DMS53 treated with DMSO at 0.1 percent for 48 hours (cell line): Measurements from ENCODE around the gene SPTBN5.

Experiments
- DNase-seq: peaks from one replicate; lab custom pipeline; 2025; ENCODE audit not compliant: unreplicated experiment; lab: John Stamatoyannopoulos, UW

Gene SPTBN5

DNA sequence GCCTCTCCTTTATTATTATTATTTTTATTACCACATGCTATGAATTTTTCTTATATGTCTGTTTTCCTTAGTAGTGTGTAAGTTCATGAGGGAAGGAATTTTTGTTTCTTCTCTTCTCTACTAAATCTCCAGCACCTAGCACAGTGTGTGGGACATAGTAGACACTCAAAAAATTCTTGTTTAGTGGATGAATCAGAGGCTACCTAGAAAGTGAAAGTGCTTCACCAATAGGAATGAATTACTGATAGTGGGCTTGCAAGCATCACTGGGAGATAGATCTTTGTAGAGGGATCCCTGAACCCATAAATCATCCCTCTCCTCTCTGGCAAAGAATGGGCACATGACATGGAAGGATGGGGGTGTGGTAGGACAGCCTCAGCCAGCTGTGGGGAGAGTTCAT lies 8.5 kb downstream of the SPTBN5 start:
- DNase-seq: no peak

DNA sequence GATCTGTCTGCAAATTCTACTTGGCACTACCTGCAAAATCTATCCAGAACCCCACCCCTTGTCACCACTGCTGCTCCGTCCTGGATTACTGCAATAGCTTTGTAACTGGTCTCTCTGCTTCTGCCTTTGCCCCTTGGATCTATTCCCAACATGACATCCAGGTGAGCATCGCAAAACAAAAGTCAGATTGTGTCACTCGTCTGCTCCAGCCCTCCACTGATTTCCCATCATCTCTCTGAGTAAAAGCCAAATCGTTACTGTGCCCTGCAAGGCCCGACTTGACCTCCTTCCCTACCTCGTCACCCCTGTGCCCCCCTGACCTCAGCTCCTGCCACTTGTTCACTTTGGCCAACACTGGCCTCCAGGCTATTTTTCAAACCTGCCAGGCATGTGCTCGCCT lies 9.4 kb downstream of the SPTBN5 start:
- DNase-seq: no peak

DNA sequence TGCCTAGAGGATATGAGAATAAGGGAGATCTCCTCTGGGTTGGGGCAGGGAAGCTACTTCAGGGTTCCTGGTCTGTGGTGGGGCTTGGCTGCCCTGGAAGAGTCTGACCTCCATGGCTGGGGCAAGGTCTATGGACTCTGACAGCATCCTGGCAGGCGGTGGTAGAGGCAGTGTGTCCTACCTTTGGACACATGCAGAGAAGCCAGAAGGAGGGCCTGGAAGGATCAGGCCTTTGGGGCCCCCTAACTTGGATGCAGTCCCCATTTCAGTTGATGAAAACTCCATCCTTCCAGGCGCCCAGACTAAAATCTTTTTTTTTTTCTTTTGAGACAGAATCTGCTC lies 10.4 kb downstream of the SPTBN5 start:
- no peak for DNase-seq

DNA sequence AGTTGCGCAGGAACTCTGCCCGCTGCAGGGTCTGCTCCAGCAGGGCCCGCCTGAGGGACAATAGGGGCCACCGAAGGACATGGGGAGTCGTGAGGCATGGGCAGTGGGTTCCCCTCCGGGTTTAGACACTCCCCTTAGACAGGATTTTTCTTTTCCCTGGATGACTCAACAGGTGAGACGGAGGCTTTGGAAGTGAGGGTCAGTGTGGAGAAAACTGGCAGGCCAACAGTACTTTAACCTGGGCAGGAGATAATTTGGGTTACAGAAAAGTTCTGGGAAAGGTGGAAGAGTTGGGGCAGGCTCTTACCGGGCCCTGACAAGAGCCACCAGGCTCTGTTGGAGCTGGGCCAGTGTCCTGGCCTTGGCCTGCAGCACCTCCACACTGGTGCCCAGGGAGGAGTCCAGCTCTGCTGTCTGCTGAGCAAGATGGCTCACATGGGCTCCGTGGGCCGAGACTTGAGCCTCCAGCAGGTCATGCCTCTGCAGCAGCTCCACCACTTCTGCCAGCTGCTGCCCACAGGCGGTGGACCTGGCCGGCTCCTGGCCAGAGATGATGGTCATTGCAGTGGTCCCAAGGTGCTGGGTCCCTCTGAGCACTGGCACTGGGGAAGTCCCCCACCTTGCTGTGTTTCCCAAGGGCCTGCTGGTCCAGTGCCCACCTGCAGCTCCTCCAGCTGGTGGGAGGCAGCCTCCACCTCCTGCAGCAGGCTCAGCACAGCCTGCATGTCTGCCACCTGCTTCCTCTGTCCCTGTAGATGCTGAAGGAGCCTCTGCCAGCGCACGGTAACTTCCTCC lies 11.0 kb downstream of the SPTBN5 start:
- no peak for DNase-seq

DNA sequence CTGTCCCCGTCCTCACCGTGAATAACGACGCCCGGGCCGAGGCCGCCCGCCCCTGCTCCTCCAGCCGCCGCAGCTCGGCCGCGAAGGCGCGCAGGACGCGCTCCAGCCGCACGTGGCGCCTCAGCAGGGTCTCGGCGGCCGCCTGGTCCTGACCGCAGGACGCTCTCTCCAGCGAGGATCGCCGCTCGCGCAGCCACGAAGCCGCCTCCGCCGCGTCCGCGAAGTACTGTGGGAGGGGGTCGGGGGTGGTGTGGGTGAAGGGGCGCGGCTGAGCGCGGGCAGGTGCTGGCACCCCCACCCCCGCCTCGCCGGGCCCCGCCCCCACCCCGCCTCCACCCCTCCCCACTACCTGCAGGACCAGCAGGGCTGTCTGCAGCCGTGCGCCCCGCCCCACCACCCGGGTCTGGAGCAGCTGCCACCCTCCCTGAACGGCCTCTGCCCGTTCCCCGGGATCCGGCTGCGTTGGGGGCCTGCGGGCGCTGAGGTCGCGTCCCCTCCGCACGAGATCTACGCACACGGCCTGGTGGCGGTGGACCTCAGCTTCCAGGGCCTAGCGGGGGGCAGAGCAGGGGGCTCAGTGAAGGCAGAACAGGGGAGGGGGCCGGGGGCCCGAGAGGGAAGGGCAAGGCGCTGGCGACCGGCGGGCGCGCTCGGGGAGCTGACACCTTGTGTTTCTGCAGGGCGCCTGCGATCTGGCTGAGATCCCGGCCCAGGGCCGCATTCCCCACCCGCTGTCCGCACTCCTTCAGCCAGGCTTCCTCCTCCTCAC lies 11.7 kb downstream of the SPTBN5 start:
- no peak for DNase-seq

DNA sequence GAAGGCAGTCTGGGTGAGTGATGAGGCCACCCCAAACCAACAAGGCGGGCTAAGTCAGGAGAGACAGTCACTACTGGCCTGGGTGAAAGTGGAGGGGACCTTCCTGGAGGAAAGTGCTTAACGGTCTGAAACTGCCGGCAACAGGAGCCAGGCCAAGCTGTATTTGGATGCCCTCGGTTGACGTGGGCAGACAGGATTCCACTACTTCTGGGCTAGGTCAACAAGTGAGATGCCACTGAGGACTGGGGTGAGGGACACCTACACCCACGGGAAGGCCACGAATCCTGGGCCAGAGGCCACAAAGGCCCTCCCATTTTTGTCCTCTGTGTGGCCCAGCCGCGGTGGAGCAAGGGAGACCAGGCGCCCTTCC lies 12.3 kb downstream of the SPTBN5 start:
- no peak for DNase-seq

DNA sequence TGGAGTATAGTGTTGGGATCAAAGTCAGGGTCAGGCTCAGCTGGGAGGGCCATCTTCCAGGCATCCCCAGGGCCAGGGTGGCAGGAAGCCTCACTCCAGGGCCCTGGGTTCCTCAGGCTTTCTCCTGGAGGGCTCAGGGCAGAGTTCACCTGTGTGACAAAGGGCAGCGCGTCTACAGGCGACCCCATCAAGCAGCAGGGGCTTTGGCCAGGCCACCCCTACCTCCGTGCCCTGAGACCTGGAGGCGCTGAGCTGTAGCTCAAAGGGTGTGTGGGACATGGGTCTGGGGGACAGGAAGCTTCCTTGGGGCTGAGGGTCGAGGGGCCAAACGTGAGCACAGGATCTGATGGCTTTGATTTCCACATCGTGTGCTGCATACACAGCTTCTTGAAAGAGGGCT lies 12.8 kb downstream of the SPTBN5 start:
- DNase-seq: no peak

DNA sequence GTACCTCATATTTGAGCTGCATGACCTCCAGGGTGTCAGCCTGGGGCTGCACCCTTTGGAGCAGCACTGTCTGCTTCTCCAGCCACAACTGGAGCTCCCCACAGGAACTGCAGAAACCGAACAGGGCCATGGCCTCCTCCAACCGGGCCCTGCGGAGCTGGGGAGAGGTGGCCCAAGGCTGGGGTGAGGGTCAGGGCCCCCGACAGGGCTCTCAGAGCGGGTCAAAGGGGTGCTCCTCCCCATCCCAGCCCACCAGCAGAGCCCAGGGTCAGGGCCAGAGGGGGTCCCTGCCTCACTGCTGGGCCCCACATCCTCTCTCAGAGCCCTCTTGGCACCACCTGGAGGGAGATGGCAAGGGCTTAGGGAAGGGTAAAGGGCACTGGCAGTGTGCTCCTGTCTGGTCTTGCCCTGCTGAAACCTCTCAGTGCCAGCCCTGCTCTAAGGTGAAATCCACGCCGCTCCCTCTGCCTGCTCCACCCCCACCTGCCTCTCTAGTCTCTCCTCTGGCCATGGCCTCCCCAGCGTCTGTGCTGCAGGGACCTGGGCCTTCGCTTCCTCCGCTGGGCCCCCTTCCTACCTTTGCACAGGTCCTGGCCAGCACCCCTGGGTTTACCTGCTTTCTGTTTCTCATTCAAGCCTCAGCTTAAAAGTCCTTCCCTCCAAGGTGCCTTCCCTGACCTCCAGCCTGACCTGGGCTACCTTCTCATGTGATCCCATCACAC lies 13.5 kb downstream of the SPTBN5 start:
- no peak for DNase-seq

DNA sequence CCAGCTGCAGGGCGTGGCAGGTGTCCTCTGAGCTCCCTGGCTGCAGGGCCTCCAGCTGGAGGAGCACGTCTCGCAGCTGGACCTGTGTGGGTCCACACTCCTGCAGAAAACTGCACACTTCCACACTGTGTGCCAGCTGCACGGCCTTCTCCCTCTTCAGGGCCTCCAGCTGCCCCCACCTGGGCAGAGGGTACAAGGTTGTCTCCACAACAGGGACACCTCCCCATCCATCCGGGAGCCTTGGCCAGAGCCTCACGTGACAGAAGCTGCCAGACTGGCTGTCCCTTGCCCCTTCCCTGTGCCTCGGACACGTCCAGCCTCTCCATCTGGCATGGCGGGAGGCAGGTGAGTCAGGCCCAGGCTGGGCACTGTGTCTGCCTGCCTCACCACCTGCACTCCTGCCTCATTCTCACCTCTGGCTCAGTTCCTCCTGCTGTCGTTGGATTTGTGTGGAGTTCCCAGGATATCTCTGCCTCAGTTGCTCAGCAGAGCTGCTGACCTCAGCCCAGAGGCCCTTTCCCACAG lies 14.5 kb downstream of the SPTBN5 start:
- DNase-seq: no peak

DNA sequence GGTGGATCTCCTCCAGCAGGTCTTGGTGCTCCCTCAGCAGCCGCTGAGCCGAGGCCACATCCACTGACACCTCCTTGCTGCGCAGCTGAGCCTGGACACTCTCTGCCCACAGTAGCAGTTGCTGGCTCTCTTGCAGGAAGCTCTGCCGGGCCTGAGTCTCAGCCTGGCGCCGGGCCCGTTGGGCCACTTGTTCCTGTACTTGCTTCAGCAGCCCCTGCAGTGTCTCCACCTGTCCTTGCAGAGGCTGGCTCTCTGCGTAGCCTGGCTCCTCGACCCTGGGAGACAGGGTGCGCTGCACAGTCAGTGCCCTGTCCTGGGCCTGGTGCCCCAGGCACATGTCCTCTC lies 15.5 kb downstream of the SPTBN5 start:
- no peak for DNase-seq

DNA sequence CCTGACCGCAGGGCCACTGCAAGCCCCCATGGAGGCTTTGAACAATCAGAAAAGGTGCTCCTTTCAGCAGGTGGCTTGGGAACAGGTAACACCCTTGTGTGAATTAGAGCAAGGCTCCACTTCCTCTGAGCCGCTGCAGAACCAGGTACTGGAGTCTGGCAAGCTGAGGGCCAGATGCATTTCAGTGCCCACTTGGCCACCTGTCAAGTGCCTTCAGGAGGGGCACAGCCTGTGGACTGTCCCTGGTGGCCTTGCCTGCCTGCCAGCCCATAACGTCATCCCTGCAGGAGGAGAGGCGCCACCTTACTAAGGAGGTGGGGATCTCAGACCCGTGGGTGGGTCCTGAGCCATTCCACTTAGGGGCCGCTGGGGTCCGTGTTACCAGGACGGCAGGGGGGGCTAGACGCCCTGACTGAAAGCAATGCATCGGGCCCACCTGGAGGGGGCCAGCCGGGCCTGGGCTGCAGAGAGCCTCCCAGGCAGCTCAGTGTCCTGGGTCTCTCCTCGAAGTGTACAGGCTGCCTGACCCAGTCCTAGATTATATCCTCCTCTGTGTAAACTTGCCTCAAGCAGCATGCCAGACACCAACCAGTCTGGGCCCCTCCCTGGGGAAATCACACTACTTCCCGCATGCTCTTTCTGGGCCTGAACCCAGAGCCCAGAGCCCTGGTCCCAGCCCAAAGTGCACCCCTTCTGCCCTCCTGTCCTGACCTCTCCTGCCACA lies 16.1 kb downstream of the SPTBN5 start:
- DNase-seq: no peak

DNA sequence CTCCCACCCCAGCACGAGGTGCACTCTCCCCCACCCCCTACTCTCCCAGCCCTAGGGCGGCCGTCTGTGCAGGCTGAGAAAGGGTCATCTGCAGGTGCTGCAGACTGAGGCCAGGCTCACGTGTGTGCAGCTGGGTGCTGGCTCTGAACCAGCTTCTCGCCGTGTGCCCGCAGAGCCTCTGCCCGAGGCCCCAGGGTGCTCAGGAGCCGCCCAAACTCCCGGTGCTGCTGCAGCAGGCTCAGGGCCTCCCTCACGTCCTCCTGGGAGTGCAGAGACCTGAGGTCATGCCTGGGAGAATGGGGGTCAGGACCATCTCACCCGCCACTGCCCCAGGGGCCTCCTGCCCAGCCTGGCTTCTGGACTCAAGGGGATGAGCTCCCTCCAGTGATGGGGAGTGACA lies 17.2 kb downstream of the SPTBN5 start:
- DNase-seq: no peak

DNA sequence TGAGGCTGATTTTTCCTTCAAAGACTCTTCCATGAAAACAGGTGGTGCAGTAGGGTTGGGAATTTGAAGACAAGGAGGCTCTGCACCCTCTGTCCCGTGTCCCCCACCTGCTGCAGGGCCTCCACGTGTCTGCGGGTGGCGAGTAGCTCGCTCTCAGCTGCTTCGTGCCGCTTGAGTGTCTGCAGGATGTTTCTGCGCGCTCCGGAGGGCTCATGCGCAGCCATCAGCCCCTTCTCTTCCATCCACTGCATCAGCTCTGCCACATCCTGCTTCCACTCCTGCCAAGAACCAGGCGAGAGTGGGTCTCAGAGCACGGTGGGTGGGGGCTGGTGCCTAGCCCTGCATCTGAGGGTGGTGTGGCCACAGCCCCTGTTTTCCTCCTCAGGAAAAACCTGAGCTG lies 17.8 kb downstream of the SPTBN5 start:
- DNase-seq: no peak

DNA sequence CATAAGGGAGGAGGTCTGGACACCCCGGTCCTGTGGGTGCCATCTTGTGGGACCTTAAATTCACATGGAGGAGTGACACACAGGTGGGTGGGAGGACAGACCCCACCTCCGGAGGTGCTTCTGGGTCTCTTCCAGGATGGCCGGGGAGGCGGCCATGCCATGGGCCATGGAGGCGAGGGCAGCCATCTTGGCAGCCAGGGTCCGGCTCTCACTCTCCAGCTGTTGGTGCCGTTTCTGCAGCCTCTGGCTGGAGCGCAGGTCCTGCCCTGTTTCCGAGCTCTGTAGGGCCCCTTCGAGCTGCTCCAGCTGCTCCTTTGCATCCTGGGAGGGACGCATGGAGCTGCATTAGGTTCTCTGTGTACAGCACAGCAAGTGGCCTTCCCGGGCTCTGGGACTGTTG lies 19.1 kb downstream of the SPTBN5 start:
- DNase-seq: no peak

DNA sequence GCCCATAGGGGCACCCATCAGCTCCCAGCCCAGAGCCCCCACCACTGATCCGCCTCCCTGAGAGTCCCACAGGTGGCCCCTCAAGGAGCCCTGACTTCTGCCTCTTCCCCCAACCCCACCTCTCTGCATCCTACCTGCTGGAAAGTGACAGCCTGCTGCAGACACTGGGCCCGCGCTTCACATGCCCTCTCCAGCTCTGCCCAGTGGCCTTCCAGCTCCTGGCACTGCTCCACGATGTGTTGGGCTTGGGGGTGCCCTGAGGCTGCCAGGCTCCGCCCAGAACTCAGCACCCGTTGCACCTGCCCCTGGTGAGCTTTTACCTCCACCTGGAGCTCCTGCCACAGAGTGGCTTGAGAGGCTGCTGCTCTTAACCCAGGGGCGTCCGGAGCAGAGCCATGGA lies 20.1 kb downstream of the SPTBN5 start:
- no peak for DNase-seq

DNA sequence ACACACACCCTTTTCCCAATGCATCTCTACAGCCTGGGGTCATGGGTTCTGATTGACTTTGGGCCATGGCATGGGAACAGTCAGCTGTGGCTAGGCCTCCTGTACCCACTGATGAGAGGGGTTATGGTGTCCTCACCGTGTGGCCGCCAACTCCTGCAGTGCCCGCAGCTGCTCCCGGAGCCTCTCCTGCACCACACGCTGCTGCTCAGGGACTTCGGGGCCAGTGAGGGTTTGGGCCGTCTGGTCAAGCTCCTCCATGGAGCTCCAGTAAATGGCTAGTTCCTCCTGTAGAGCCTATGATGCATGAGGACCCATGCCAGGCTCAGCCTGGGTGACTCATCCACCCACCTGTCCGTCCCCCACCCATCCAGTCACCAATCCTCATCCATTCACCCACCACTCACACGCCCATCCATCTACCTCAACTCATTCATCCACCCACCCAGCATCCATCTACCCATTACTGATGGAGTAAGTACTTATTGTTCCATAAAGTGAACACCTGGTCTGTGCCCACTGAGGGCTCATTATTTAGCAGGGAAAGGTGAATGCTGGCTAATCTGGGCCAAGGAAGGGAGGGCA lies 21.6 kb downstream of the SPTBN5 start:
- DNase-seq: no peak

DNA sequence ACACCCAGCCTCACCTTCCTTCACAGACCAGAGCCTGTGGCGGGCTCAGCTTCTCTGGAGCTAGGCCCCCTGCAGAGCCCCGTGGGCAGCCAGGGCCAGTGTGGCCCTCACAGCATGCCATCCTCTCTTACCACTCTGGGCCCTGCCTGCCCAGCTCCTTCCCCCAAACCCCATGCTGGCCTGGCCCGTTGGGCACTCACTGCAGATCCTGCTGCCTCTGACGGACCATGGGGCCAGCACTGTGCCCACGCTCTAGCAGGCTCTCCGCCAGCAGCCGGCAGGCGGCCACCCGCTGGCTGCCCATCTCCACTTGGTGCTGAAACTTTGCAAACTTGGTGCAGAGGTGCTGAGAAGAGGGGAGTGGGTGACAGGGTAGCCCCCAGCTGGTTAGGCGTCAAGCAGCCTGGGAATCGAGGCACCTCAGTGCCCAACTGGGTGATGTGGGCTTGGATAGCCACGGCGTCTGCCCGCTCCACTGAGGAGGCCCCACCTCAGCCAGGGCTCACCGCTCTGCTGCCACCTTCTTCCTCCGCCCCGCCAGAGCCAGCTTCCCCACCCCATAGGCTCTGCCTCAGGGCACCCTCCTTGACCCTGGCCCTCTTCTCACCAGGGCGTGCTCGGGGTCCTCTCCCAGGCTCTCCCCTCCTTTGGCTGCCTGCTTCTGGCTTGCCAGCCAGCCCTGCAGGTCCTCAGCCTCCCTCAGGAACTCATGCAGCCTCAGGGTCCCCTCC lies 22.5 kb downstream of the SPTBN5 start:
- DNase-seq: no peak

DNA sequence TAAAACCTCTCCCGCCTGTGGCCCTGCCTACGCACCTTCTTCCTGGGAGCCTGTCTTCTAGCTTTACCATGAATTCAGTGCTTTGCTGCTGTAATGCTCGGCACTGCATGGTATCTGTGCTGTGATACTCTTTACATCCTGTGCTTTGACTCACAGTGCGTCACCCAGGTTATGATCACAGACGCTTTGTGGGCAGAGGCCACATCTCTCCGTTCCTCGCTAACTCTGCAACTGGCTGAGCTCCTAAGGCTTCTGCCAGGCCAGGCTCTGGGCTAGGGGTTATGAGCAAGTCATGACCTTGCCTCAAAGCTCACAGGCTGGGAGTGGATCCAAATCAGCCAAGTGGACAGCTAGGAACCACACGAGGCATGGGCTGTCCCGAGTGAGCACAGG lies 23.2 kb downstream of the SPTBN5 start:
- no peak for DNase-seq

DNA sequence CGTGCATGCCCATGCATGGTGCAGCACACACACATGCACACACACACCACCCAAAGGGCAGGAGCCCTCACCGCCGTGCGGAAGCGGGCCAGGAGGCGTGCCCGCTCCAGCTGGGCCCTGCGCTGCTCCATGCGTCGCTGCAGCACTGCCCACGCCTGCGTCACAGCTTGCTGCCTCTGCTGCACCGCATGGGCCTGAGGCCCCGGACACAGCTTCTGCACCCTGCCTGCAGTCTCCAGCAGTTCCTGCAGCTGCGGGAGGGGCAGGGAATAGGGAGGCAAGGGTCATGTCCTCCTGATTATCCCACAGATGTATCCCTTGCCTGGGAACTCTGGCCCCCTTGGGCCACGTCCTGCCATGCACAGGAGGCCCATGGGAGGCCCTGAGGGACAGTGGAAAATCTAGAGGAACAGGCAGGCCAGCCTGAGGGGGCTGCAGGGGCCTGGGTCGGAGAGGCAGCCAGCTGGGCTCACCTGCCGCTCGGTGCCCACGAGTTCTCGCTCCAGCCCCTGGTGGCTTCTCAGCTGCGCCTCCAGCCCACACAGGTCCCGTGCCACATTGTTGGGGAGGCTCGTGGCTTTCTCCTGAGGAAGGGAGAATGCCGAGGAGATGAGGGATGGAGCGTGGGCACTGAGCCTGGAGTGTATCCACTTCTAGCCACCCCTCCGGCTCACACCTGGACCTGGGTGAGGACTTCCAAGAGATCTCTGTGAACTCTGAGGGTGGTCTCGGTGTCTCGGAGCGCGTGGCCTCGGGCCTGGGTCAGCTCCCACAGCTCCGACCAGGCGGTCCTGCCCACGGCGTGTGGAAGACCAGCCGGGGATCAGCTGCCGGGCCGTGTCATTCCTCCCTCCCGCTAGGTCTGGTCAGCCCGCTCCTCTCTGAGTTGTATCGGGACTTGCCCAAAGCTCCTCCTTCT lies 23.8 kb downstream of the SPTBN5 start:
- no peak for DNase-seq
